ENCODE results near the gene TUBGCP3.

TUBGCP3 gene

GRCh38 chr13:112474869-112475268 lies 113.1 kb downstream of the TUBGCP3 start:
- no peak for DNase-seq

GRCh38 chr13:112473818-112474217 lies 114.1 kb downstream of the TUBGCP3 start:
- no peak for DNase-seq

- no peak for DNase-seq
Measured at GRCh38 chr13:112469071-112469745, 118.7 kb downstream of the TUBGCP3 start.

DNA sequence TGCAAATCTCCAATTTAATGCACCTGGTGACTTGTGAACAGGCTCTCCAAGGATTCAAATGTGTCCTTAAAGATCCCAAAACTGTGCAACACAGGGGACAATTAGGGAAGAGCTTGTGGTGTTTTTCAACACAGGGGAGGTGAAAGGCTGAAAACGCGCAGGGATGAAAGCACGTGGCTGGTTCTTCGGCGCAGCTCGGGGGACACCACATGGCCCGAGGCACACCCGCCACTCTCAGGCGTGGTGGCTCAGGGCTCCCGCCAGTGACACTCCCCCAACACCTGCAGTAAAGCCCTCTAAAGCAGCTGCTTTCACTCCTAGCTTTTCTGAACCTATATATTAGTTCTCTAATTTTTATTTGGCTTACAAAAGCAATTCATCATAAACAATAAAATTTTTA lies 119.9 kb downstream of the TUBGCP3 start:
- DNase-seq: no peak

- DNase-seq: no peak
Measured at GRCh38 chr13:112467236-112467635, 120.7 kb downstream of the TUBGCP3 start.

DNA sequence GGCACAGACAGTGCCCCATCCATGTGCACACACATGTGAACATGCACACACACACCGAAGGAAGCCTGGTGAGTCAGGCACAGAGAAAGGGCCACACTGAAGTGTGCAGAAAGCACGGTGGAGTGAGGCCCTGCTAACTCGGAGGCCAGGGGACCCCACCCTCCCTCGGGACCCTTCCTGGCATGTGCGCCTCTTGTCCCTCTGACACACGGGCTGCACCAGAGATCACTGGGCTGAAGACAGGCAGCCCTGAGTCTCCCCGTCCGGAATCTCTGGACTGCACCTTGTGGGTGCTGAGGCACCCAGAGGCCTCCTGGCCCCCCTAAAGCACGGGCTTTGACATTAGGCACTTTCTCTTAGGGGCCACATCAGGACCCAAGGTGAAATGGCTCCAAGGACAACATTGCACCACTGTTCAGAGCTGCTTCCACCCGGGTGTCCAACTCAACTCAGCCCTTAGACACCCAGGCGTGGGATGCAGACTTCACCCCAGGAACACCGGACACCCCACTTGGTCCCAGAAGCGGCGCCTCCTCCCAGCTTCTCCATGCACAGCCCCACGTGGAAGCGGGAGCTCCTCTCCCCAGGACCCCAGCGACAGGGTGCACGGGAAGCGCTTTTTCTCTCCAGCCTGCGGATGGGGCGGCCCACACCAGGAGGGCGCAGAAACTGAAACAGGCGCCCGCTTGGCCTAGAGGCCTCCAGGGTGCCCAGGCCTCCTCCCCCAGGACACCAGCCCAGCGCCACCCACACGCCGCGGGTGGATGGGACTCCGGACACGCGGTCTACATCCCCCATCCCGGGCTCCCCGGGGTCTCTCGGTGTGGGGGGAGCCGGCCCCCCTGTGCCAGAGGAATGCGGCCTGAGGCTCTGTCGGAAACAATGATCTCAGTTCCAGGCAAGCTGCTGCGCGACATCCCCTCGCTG lies 121.6 kb downstream of the TUBGCP3 start:
- DNase-seq: no peak

DNA sequence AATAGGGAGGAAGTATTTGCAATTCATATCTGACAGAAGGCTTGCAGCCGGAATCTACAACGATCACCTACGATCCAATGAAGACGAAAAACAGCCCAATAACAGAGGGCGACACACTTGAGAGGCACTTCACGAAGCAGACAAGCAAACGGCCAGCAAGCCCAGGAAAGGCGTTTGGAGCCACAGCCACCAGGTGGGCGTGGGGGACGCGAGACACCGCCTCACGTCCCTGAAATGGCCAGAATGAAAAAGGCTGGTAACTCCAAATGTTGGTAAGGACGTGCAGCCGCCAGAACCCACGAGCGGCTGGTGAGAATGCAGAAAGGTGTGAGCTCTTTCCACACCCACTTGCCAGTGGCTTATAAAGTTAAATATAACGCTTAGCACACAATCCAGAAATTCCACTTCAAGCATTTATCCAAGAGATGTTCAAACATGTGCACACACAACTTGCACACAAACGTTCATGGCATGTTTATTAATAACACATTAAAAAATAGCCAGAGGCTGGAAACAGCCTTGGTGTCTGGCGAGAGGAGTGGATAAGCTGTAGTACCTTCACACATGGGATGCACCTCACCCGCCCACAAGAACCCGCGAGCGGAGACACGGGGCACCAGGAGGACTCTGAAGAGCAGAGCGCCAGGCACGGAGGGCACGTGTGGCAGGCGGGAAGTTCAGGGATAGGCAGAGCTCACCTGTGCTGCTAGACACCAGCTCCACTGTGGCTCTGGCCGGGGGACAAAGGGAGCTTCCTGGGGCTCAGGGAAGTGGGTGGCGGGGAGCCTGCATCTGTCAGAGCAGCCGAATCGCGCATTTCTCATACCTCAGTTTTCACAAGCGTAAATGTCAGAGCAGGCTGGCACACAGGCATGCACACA lies 122.5 kb downstream of the TUBGCP3 start:
- DNase-seq: no peak

GRCh38 chr13:112464720-112465119 lies 123.2 kb downstream of the TUBGCP3 start:
- DNase-seq: no peak

DNA sequence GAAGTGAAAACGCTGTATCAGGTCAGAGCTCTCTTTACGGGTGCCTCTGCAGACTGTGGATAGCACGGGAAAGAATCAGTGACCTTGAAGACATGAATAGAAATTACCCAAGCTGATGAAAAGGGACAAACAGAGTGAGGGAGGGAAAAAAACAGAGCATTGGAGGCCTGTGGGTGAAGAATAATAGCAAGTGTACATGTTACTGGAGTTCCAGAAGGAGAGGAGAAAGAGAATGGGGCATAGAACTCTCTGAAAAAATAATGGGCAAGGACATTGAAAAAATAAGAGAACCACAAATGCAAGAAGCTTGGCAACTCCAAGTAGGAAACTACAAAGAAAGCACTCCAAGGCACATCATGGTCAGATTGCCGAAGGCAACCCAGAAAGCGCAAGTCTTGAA lies 125.5 kb downstream of the TUBGCP3 start:
- no peak for DNase-seq

DNA sequence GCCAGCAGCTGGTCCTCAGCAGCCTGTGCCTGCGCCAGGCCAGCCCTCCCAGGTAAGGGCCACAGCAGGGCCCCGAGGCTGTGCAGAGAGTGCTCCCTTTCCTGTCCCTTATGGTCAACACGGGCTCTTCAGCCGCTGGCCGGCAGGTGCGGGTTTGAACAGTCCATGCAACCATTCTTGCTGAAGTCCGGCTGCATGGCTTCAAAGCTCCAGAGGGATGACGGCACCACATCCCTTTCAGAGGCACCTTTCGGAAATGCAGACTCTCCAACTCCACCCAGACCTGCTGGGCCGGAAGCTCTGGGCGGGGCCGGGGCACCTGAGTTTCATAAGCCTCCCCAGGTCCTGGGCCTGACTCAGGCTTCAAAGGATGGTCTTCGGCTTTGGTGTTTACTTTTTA lies 130.5 kb downstream of the TUBGCP3 start:
- no peak for DNase-seq

GRCh38 chr13:112457081-112457480 lies 130.9 kb downstream of the TUBGCP3 start:
- no peak for DNase-seq

- DNase-seq: no peak
Measured at GRCh38 chr13:112456138-112457056, 131.6 kb downstream of the TUBGCP3 start.

GRCh38 chr13:112455476-112456059 lies 132.4 kb downstream of the TUBGCP3 start:
- DNase-seq: no peak

DNA sequence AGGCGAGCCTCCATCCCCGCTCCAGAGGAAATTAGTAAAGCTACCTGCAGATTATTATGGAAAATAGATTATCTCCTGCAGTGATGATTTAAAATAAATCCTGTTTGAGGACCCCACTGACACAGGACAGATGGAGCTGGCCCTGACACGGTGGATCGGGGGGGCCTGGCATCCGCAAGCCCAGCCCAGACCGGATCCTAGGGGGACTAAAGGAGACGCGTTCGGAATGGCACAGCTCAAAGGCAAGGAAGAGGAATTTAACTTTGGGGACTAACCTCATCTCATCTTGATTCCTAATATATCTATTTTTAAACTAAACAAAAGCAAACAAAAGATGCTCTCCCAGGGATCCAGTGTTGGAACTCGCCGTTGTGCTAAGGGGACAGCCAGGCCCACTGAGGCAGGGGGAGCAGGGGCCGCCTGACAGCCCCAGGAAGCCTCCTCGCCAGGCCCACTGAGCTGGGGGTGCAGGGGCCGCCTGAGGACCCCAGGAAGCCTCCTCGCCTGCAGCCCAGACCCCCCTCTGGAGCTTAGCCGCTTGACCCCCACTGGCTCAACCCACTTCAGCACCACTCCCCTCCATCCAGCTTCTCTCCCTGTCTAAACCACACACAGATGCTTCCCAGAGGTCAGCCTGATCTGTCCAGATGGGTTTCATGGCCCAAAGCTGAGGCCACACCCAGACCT lies 133.2 kb downstream of the TUBGCP3 start:
- peak; percentile 26 to 59 for DNase-seq

DNA sequence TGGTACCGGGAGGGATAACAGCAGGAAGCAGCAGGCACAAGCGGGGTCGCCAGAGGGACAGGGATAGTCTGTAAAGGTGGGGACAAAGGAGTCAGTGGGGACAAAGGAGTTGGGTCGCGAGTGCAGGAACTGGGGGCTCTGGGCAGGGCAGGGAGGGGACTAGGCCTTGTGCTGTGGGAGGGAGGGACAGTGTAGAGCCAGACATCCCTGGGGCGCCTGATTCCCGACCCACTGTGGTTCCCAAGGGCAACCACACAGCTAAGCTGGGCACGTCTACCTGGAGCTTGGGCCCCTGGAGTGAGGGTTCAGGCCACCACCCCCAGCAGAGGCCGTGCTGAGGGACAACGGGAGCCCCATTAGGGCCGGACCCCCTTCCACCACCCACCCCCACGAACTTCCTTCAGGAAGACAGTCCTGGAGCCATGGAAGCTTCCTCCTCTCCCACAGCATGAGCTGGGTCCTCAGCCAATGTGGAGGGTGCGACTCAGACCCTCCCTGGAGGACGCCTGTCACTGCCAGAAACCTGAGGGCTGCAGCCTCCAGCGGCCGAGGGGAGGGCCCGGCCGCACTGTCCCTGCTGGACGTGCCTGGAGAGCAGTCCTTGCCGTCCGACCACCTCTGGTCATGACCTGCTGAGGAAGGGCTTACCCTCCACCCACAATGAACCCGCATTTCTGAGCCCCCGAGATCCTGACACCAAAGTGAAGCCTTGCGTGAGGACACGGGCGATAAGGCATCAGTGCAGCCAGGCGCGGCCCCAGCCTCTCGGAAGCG lies 133.9 kb downstream of the TUBGCP3 start:
- DNase-seq: no peak

DNA sequence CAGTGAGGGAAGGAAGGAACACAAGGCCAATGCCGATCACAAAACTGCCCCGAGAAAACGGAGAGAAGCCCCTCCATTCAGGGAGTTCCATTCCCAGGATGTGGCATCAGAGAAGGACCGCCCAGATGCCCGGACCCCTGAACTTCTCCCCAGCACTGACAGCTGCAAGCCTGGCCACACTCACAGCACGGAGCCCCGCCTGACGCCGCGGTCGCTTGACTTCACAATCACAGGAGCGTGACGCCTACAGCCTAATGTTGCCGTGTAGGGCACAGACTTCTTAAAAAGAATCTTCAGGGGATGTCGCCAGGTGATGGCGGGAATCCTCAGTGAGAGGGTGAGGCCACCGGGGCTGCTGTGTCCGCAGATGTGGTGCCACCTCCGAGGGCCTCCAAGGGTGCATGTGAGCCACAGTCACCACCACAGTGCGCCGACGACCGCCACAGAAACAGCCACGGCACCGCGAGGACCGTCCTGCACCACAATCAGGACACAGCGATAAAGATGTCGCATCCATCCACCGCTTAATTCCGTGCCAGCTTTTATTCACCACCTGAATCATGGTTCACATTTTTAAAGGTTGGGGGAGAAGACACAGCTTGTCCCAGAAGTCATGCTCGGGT lies 134.6 kb downstream of the TUBGCP3 start:
- DNase-seq: no peak

DNA sequence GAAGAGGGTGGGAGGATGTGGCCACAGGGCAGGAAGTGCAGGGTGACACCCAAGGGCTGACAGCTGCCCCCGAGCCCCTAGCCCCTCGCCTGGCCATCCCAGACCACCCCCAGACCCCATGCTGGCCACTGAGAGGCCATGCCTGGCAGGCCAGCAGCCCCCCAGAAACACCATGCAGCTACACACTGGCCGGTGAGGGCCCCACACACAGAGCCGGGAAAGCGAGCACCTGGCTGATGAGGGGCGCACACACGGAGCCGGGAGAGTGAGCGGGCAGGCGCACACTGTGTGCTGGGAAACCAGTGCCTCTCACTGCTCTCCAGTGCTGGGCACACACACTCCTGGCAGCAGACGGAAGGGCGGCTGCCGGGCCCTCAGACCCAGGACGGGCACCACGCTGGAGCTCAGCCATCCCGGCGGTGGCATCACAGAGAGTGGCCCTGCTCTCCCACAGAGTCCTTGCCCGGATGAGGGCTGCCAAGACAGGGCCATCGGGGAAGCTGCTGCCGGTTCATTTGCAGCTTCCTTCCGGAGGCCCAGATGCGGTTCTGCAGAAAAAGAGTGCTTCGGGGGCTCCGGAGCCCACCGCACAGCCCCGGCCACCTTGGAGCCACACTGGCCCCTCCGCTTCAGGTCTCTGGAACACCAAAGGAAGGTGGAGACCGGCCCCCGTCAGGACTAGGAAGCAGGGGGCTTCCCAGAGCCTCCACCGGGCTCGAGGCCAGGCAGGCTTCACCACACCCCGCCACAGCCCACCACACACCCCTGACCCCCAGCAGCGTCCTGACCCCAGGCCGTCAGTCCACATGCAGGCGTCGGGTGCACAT lies 135.4 kb downstream of the TUBGCP3 start:
- no peak for DNase-seq

DNA sequence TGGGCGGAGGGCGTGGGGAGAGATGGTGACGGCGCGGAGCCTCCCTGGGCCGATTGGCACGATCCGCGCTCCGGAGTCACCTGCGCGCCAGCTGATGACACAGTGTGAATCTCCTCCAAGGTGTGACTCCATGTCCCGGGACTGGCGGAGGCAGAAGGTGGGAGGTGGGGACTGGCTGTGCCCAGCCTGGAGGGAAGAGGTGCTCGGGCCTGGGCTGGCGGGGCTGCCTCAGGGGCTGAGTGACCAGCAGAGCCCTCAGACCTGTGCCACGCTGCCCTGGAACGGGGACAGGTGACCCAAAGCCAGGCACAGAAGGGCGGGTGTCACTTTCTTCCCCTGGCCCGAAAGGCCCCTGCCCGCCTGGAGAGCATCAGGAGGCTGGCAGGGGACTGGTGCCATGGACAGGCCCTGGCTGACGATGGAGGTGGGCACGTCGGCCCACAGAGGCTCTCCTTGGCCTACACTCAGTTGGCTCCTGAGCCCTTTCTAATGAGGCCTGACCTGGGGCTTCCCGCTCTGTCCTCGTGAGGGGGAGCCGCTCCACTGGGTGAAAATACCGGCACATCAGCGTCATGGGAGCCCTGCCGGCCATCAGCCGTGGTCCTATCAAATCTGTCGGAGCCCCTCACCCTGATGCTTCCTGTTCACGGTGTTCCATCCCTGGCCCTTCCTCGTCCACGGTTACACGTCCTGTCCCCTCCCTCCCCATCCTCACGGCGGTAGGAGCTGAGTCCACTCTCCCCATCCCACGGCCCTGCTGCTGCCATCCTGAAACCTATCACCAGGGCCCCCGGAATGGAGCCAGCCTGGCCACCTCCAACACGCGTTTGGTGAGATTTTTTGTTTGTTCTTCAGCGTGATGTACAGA lies 136.2 kb downstream of the TUBGCP3 start:
- DNase-seq: no peak

Data from NCI-H524 (cell line).